Measurements from ENCODE around the gene SLIT3. TPM values are rescaled to one million over a fixed set of nuclear protein-coding genes. Genes with fewer than 3 reads are reported as not detected.
A peak's percentile ranks its signal among the peaks of the same experiment; 100 is the strongest.

The SLIT3 gene
- total and polyA plus RNA-seq, 9 of the 15 experiments (the other 6 are each of a cell fraction or from before 2014, with no cell fraction given), result 0.01 to 0.04 TPM; not detected in 7

- CTCF ChIA-PET (ENCODE audit: low intra/inter-chr PET ratio), result no interaction called here
- no peak for TF ChIP-seq SPI1 (IDR thresholded peaks at IDR 0.05; ENCODE audit: borderline replicate concordance, low read depth, low read length)
- TF ChIP-seq MTA3 (IDR thresholded peaks at IDR 0.05; ENCODE audit: borderline replicate concordance), result no peak
- TF ChIP-seq SREBF1 (IDR thresholded peaks at IDR 0.05; ENCODE audit: borderline replicate concordance, low read depth, low read length), result no peak
- TF ChIP-seq HDAC6 (IDR thresholded peaks at IDR 0.05; ENCODE audit: low read depth, low read length), result no peak
- FAIRE-seq (no peak), DNase-seq (ENCODE audit: extremely low read depth in 1 of 4, low spot score in 3 of 4) (no peak), ATAC-seq (no peak)
- Histone ChIP-seq H3K9me3 (replicated peaks; ENCODE audit: control insufficient read depth, insufficient read depth, low read depth, low read length) (no peaks in the 10 kb centered on the region), H3K4me1 (replicated peaks in 1 of 2; ENCODE audit: control insufficient read depth in 2 of 2, insufficient read depth in 2 of 2, low read length in 2 of 2) (peaks cover 0 to 7% of the 10 kb centered on the region in 2 experiments; a peak in 1 of 5 replicates), H3K27ac (ENCODE audit: extremely low read depth, low read depth, low read length) (no peak overlapping the region), H3K79me2 (ENCODE audit: control insufficient read depth, insufficient read depth, low read length) (no peaks in the 10 kb centered on the region), H3K4me2 (ENCODE audit: insufficient read depth, low read length) (no peak overlapping the region), H3K4me3 (no peak overlapping the region), H3K36me3 (ENCODE audit: control insufficient read depth, insufficient read depth, low read length) (no peaks in the 10 kb centered on the region), H2AFZ (ENCODE audit: low read depth, low read length) (no peak overlapping the region), H3K27me3 (ENCODE audit: control insufficient read depth in 2 of 2, insufficient read depth in 2 of 2, low read length in 2 of 2) (peaks cover 0 to 12% of the 10 kb centered on the region in 2 experiments; a peak in 2 of 5 replicates), H4K20me1 (replicated peaks; ENCODE audit: control insufficient read depth, insufficient read depth, low read length) (no peaks in the 10 kb centered on the region; the same call in none of the 2 replicates), H3K9ac (ENCODE audit: insufficient read depth in 1 of 2, low read depth in 2 of 2, low read length in 2 of 2) (no peak overlapping the region), H3K9me1 (ENCODE audit: control insufficient read depth, insufficient read depth, low read length) (no peaks in the 10 kb centered on the region)
- POLR2A ChIA-PET, result no interaction called here
- 0% methylated on average over 4 of the region's 4 CpGs for WGBS (ENCODE audit: insufficient coverage, low coverage, missing lambda C conversion rate)
- intact Hi-C loops (cut with micrococcal nuclease) (no loop called here), in situ Hi-C loops (cut with MboI) (loop anchor here (10.0 kb wide), 1 partner anchor 321 kb away; no protein-coding TSS in a partner anchor)
- no TSS peak for BruUV-seq (replicated peaks)
These were observed 4.4 kb upstream of the SLIT3 start for GRCh38 chr5:169305366-169305765.

- peaks cover 0 to 7% of the 10 kb centered on the region in 2 experiments; a peak in 1 of 5 replicates for H3K4me1 ChIP-seq (replicated peaks in 1 of 2; ENCODE audit: control insufficient read depth in 2 of 2, insufficient read depth in 2 of 2, low read length in 2 of 2)
- H3K36me3 ChIP-seq (ENCODE audit: control insufficient read depth, insufficient read depth, low read length), result no peaks in the 10 kb centered on the region
- POLR2A ChIA-PET, result no interaction called here
- H2AFZ ChIP-seq (ENCODE audit: low read depth, low read length), result no peak overlapping the region
- WGBS (ENCODE audit: insufficient coverage, low coverage, missing lambda C conversion rate), result 0% methylated on average over 1 of the region's 1 CpG
- H4K20me1 ChIP-seq (replicated peaks; ENCODE audit: control insufficient read depth, insufficient read depth, low read length), result no peaks in the 10 kb centered on the region; the same call in none of the 2 replicates
- in situ Hi-C loops (cut with MboI) (loop anchor here (10.0 kb wide), 1 partner anchor 319 kb away; no protein-coding TSS in a partner anchor), intact Hi-C loops (cut with micrococcal nuclease) (no loop called here)
- no peaks in the 10 kb centered on the region for H3K79me2 ChIP-seq (ENCODE audit: control insufficient read depth, insufficient read depth, low read length)
- FAIRE-seq, result no peak
- CTCF ChIA-PET (ENCODE audit: low intra/inter-chr PET ratio), result no interaction called here
- H3K9ac ChIP-seq (ENCODE audit: insufficient read depth in 1 of 2, low read depth in 2 of 2, low read length in 2 of 2), result no peak overlapping the region
- no peak for ATAC-seq
- H3K27ac ChIP-seq (ENCODE audit: extremely low read depth, low read depth, low read length), result no peak overlapping the region
- H3K27me3 ChIP-seq (ENCODE audit: control insufficient read depth in 2 of 2, insufficient read depth in 2 of 2, low read length in 2 of 2), result peaks cover 0 to 16% of the 10 kb centered on the region in 2 experiments; a peak in 2 of 5 replicates
- no peaks in the 10 kb centered on the region for H3K9me1 ChIP-seq (ENCODE audit: control insufficient read depth, insufficient read depth, low read length)
- no TSS peak for BruUV-seq (replicated peaks)
- no peak overlapping the region for H3K4me2 ChIP-seq (ENCODE audit: insufficient read depth, low read length)
- H3K4me3 ChIP-seq, result no peak overlapping the region
- no peak for DNase-seq (ENCODE audit: extremely low read depth in 1 of 4, low spot score in 3 of 4)
- H3K9me3 ChIP-seq (replicated peaks; ENCODE audit: control insufficient read depth, insufficient read depth, low read depth, low read length), result no peaks in the 10 kb centered on the region
- TF ChIP-seq ZBTB43 (CRISPR knock-in tag; IDR thresholded peaks at IDR 0.05), result no peak
- TF ChIP-seq, protein P1, sequence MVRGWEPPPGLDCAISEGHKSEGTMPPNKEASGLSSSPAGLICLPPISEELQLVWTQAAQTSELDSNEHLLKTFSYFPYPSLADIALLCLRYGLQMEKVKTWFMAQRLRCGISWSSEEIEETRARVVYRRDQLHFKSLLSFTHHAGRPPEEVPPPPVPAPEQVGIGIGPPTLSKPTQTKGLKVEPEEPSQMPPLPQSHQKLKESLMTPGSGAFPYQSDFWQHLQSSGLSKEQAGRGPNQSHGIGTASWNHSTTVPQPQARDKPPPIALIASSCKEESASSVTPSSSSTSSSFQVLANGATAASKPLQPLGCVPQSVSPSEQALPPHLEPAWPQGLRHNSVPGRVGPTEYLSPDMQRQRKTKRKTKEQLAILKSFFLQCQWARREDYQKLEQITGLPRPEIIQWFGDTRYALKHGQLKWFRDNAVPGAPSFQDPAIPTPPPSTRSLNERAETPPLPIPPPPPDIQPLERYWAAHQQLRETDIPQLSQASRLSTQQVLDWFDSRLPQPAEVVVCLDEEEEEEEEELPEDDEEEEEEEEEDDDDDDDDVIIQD (CRISPR knock-in tag; IDR thresholded peaks at IDR 0.05), result no peak
- no peak for TF ChIP-seq FOXK2 (conservative IDR thresholded peaks at IDR 0.05 in 1 of 2, IDR thresholded peaks at IDR 0.05 in 1 of 2; ENCODE audit: low read depth in 2 of 2)
- no peak for TF ChIP-seq ADNP (tag; IDR thresholded peaks at IDR 0.05)
- TF ChIP-seq RAD51 (IDR thresholded peaks at IDR 0.05; ENCODE audit: borderline replicate concordance, low read depth), result peak; percentile 67; the same call in 1 of the 2 replicates
- no peak for TF ChIP-seq ETV6 (IDR thresholded peaks at IDR 0.05; ENCODE audit: borderline replicate concordance in 1 of 2, low read depth in 2 of 2, low read length in 1 of 2)
- TF ChIP-seq ETV6 (CRISPR knock-in tag; IDR thresholded peaks at IDR 0.05; ENCODE audit: borderline replicate concordance), result no peak
- no peak for TF ChIP-seq SMARCA5 (IDR thresholded peaks at IDR 0.05)
- TF ChIP-seq HDAC1 (IDR thresholded peaks at IDR 0.05), result no peak
These were observed 3.2 kb upstream of the SLIT3 start for GRCh38 chr5:169304175-169304574.
